Fibroblast of lung (primary cell): ENCODE results near the gene KIF26B. TPM values are rescaled to one million over a fixed set of nuclear protein-coding genes. Genes with fewer than 3 reads are reported as not detected.

Source experiments
- DNase-seq, 2 donors: peaks; one replicate each; pipeline versions ENCODE4 v3.0.0 to v3.0.0-alpha.2; 2010; ENCODE audit warnings: low read depth in 2 of 2
- H2AFZ ChIP-seq: 2 replicates; pipeline ENCODE4 v1.5.1; 2012; ENCODE audit warnings: low read length, control low read depth, inconsistent platforms
- H3K27ac ChIP-seq: 2 replicates; pipeline ENCODE4 v1.5.1; 2011; ENCODE audit warnings: low read length, control low read depth; ENCODE audit not compliant: insufficient read depth
- H3K27me3 ChIP-seq: 2 replicates; pipeline ENCODE4 v1.5.1; 2011; ENCODE audit warnings: mild to moderate bottlenecking, low read length; ENCODE audit not compliant: control insufficient read depth, insufficient read depth
- H3K36me3 ChIP-seq: 2 replicates; pipeline ENCODE4 v1.5.1; 2011; ENCODE audit warnings: low read length; ENCODE audit not compliant: control insufficient read depth, insufficient read depth
- H3K4me1 ChIP-seq: 2 replicates; pipeline ENCODE4 v1.5.1; 2011; ENCODE audit warnings: low read length; ENCODE audit not compliant: control insufficient read depth, insufficient read depth; ENCODE audit errors: extremely low read depth
- H3K4me2 ChIP-seq: 2 replicates; pipeline ENCODE4 v1.5.1; 2011; ENCODE audit warnings: low read length, control low read depth; ENCODE audit not compliant: insufficient read depth; ENCODE audit errors: extremely low read depth
- H3K4me3 ChIP-seq, 4 experiments: fragments of 200-600 bp in 1 of 4; sonication (generic) in 1 of 4; replicated peaks in 1 of 4; 2 replicates each; pipeline ENCODE4 v1.5.1; 2011 to 2016; ENCODE audit warnings: low read length in 4 of 4, low read depth in 3 of 4, mild to moderate bottlenecking in 3 of 4, control low read depth in 2 of 4, inconsistent platforms in 1 of 4, mixed read lengths in 1 of 4; ENCODE audit not compliant: insufficient read depth in 1 of 4; ENCODE audit errors: control extremely low read depth in 1 of 4
- H3K79me2 ChIP-seq: 2 replicates; pipeline ENCODE4 v1.5.1; 2012; ENCODE audit warnings: mild to moderate bottlenecking, low read length, inconsistent platforms; ENCODE audit not compliant: control insufficient read depth, insufficient read depth
- H3K9ac ChIP-seq: 2 replicates; pipeline ENCODE4 v1.5.1; 2011; ENCODE audit warnings: mild to moderate bottlenecking, low read length, control low read depth; ENCODE audit not compliant: insufficient read depth
- H3K9me3 ChIP-seq: 2 replicates; pipeline ENCODE4 v1.5.1; 2012; ENCODE audit warnings: low read depth, low read length; ENCODE audit not compliant: control insufficient read depth, insufficient read depth
- H4K20me1 ChIP-seq: 2 replicates; pipeline ENCODE4 v1.5.1; 2011; ENCODE audit warnings: low read length; ENCODE audit not compliant: control insufficient read depth, insufficient read depth; ENCODE audit errors: extremely low read depth
- CTCF ChIP-seq, 2 donors: IDR thresholded peaks in 1 of 2; conservative IDR thresholded peaks in 1 of 2; 1 replicate in 1 of 2; 2 replicates in 1 of 2; pipeline ENCODE4 v1.5.1; 2011 to 2012; ENCODE audit warnings: low read length in 2 of 2, control low read depth in 1 of 2, inconsistent platforms in 1 of 2, low read depth in 1 of 2, mild to moderate bottlenecking in 1 of 2
- EZH2 ChIP-seq: IDR thresholded peaks from 2 replicates; pipeline ENCODE4 v1.5.1; 2012; ENCODE audit warnings: low read length, control low read depth, mild to moderate bottlenecking; ENCODE audit errors: missing control alignments
- polyA plus RNA-seq, 2 donors: library from polyadenylated mRNA; depleted of rRNA in 1 of 2; stranded (reverse) in 1 of 2; unstranded in 1 of 2; fragments of >200 nt; gene quantifications; 2 replicates each; pipeline ENCODE4 v1.2.1, GENCODE V29; 2011 to 2012; ENCODE audit warnings: missing spikeins in 1 of 2
- total RNA-seq: library from RNA; depleted of rRNA; stranded (reverse); fragments of >200 nt; gene quantifications from 2 replicates; pipeline ENCODE4 v1.2.1, GENCODE V29; 2014

Gene KIF26B
- total and polyA plus RNA-seq, 2 donors (not counting 1 experiment from before 2014, with no cell fraction given) = 5.3 to 6.1 TPM

- no peaks in the 10 kb centered on the region for H4K20me1 ChIP-seq
- no peaks in the 10 kb centered on the region for H3K27me3 ChIP-seq
- H3K4me1 ChIP-seq = no peaks in the 10 kb centered on the region
- no peak overlapping the region for H3K4me2 ChIP-seq
- H2AFZ ChIP-seq = no peak overlapping the region
- H3K9ac ChIP-seq = no peak overlapping the region
- no peak for TF ChIP-seq CTCF (conservative IDR thresholded peaks at IDR 0.05 in 1 of 2, IDR thresholded peaks at IDR 0.05 in 1 of 2; ENCODE audit: low read depth in 1 of 2, low read length in 2 of 2)
- no peak for TF ChIP-seq EZH2
- no peaks in the 10 kb centered on the region for H3K79me2 ChIP-seq
- H3K4me3 ChIP-seq = no peak overlapping the region
- no peak overlapping the region for H3K27ac ChIP-seq
- no peaks in the 10 kb centered on the region for H3K9me3 ChIP-seq
- DNase-seq = no peak
- no peaks in the 10 kb centered on the region for H3K36me3 ChIP-seq
These were observed 599.7 kb downstream of the KIF26B start for GRCh38 chr1:245754463-245754961.
